Measurements from ENCODE around the gene EPHA2. TPM values are rescaled to one million over a fixed set of nuclear protein-coding genes. Genes with fewer than 3 reads are reported as not detected.

Gene EPHA2
- total RNA-seq, 1 experiment from 2014 or later = 91.6 TPM

DNA sequence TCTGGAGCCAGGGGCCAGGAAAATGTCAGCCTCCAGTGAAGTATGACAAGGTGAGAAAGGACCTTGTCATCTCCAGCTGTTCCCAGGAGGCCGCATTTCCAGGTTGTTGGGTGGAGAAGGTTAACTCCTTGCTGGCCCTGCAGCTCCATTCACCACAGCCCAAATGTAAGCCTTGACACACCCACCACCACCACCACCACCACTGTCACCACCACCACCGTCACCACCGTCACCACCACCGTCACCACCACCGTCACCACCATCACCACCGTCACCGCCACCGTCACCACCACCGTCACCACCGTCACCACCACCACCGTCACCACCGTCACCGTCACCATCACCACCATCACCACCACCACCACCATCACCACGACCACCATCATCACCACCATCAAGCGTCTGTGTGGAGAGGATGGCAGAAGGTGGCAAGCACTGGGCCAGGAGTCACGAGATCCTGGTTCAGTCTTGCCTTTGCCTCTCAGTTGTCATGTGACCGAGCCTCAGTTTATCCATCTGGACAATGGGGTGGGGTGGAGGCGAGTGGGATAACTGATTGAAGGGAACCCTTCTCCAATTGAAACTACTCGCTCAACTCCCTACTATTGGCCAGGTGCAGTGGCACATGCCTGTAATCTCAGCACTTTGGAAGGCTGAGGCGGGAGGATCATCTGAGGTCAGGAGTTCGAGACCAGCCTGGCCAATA is 61.3 kb downstream of the EPHA2 start:
- H3K27ac ChIP-seq (ENCODE audit: low read depth, low read length, poor library complexity, severe bottlenecking) = no peak overlapping the region
- H3K4me3 ChIP-seq (ENCODE audit: low read depth, low read length, poor library complexity, severe bottlenecking) = no peak overlapping the region
- no TSS peak for BruUV-seq (replicated peaks)
- no peaks in the 10 kb centered on the region for H3K36me3 ChIP-seq (ENCODE audit: insufficient read depth, low read length, poor library complexity, severe bottlenecking)
- H3K27me3 ChIP-seq (replicated peaks; ENCODE audit: insufficient read depth, low read depth, low read length, poor library complexity) = no peaks in the 10 kb centered on the region
- H3K4me1 ChIP-seq (ENCODE audit: insufficient read depth, low read length, poor library complexity, severe bottlenecking) = no peaks in the 10 kb centered on the region
- POLR2A ChIA-PET (ENCODE audit: low non-redundant PET) = interaction anchor here (0.6 kb wide), 2 partner anchors 11 to 261 kb away, joined by 5 read pairs; no protein-coding TSS in a partner anchor
- TF ChIP-seq, protein P1, sequence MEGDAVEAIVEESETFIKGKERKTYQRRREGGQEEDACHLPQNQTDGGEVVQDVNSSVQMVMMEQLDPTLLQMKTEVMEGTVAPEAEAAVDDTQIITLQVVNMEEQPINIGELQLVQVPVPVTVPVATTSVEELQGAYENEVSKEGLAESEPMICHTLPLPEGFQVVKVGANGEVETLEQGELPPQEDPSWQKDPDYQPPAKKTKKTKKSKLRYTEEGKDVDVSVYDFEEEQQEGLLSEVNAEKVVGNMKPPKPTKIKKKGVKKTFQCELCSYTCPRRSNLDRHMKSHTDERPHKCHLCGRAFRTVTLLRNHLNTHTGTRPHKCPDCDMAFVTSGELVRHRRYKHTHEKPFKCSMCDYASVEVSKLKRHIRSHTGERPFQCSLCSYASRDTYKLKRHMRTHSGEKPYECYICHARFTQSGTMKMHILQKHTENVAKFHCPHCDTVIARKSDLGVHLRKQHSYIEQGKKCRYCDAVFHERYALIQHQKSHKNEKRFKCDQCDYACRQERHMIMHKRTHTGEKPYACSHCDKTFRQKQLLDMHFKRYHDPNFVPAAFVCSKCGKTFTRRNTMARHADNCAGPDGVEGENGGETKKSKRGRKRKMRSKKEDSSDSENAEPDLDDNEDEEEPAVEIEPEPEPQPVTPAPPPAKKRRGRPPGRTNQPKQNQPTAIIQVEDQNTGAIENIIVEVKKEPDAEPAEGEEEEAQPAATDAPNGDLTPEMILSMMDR (conservative IDR thresholded peaks at IDR 0.05; ENCODE audit: low read depth, low read length) = no peak
- no peak for TF ChIP-seq EZH2 (IDR thresholded peaks at IDR 0.05; ENCODE audit: borderline replicate concordance, low read depth, low read length, poor library complexity, severe bottlenecking)
- CTCF ChIA-PET = interaction anchor here (0.7 kb wide), 1 partner anchor 11 kb away, joined by 5 read pairs; no protein-coding TSS in a partner anchor
- no peaks in the 10 kb centered on the region for H3K9me3 ChIP-seq (ENCODE audit: low read depth, low read length, poor library complexity, severe bottlenecking)
- intact Hi-C loops (cut with micrococcal nuclease; ENCODE audit: unreplicated experiment) = no loop called here
- DNase-seq (ENCODE audit: low spot score) = no peak

DNA sequence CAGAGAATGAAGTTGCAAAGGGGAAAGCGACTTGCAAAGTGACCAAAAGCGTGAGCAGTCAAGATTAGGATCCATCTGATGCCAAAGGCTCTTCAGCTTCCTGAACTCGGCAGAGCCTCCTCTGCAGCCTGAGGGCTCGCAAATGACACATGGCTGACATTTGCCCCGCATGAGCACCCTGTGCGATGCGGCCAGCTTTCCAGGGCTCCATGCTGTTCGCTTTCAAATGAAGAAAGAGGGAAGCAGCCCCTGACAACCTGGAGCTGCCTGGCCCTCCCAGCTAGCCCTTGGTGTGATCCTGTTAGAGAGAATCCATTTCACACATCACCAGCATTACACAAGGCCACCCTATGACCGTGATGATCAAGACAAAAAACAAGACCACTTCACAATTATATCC is 62.3 kb downstream of the EPHA2 start:
- POLR2A ChIA-PET (ENCODE audit: low non-redundant PET) = interaction anchor here (0.6 kb wide), 1 partner anchor 12 kb away, joined by 5 read pairs; no protein-coding TSS in a partner anchor
- no peaks in the 10 kb centered on the region for H3K27me3 ChIP-seq (replicated peaks; ENCODE audit: insufficient read depth, low read depth, low read length, poor library complexity)

DNA sequence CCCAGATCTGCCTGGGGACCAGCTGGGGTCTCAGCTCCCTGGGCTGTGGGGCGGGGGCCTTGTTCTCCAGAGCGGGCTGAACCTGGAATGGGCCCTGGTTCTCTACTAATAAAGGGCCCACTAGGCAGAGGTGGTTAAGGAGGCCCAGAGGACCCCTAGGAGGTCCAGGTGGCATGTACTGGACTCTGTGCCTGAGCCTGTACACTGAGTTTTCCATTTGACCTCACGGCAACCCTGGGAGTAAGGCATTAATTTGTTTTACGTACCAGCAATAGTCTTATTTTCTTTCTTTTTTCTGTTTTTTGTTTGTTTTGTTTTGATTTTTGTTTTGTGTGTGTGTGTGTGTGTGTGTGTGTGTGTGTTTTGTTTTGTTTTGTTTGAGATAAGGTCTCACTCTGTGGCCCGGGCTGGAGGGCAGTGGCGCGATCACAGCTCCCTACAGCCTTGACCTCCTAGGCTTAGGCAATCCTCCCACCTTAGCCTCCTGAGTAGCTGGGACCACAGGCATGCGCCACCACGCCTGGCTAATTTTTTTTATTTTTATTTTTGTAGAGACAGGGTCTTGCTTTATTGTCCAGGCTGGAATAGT is 62.9 kb downstream of the EPHA2 start:
- ChIA-PET POLR2A (ENCODE audit: low non-redundant PET) (no interaction called here), CTCF (no interaction called here)
- intact Hi-C loops (cut with micrococcal nuclease; ENCODE audit: unreplicated experiment) = no loop called here
- no peak for DNase-seq (ENCODE audit: low spot score)
- no peak overlapping the region for H3K4me3 ChIP-seq (ENCODE audit: low read depth, low read length, poor library complexity, severe bottlenecking)
- no peak overlapping the region for H3K27ac ChIP-seq (ENCODE audit: low read depth, low read length, poor library complexity, severe bottlenecking)
- TF ChIP-seq, protein P1 (conservative IDR thresholded peaks at IDR 0.05; ENCODE audit: low read depth, low read length) = no peak
- no peak for TF ChIP-seq EZH2 (IDR thresholded peaks at IDR 0.05; ENCODE audit: borderline replicate concordance, low read depth, low read length, poor library complexity, severe bottlenecking)
- no TSS peak for BruUV-seq (replicated peaks)
- H3K27me3 ChIP-seq (replicated peaks; ENCODE audit: insufficient read depth, low read depth, low read length, poor library complexity) = no peaks in the 10 kb centered on the region
- peaks cover 9% of the 10 kb centered on the region for H3K4me1 ChIP-seq (ENCODE audit: insufficient read depth, low read length, poor library complexity, severe bottlenecking)
- no peaks in the 10 kb centered on the region for H3K36me3 ChIP-seq (ENCODE audit: insufficient read depth, low read length, poor library complexity, severe bottlenecking)
- no peaks in the 10 kb centered on the region for H3K9me3 ChIP-seq (ENCODE audit: low read depth, low read length, poor library complexity, severe bottlenecking)

More for the DNA sequence above, 62.3 kb downstream of the EPHA2 start:
- H3K4me3 ChIP-seq (ENCODE audit: low read depth, low read length, poor library complexity, severe bottlenecking) = no peak overlapping the region
- no TSS peak for BruUV-seq (replicated peaks)
- no peaks in the 10 kb centered on the region for H3K36me3 ChIP-seq (ENCODE audit: insufficient read depth, low read length, poor library complexity, severe bottlenecking)
- no peaks in the 10 kb centered on the region for H3K9me3 ChIP-seq (ENCODE audit: low read depth, low read length, poor library complexity, severe bottlenecking)
- H3K4me1 ChIP-seq (ENCODE audit: insufficient read depth, low read length, poor library complexity, severe bottlenecking) = peaks cover 9% of the 10 kb centered on the region
- TF ChIP-seq, protein P1 (conservative IDR thresholded peaks at IDR 0.05; ENCODE audit: low read depth, low read length) = no peak
- TF ChIP-seq EZH2 (IDR thresholded peaks at IDR 0.05; ENCODE audit: borderline replicate concordance, low read depth, low read length, poor library complexity, severe bottlenecking) = no peak
- no peak for DNase-seq (ENCODE audit: low spot score)
- CTCF ChIA-PET = interaction anchor here (0.5 to 0.7 kb wide), 2 partner anchors 10 to 61 kb away, joined by 5 to 10 read pairs; no protein-coding TSS in a partner anchor
- intact Hi-C loops (cut with micrococcal nuclease; ENCODE audit: unreplicated experiment) = no loop called here
- H3K27ac ChIP-seq (ENCODE audit: low read depth, low read length, poor library complexity, severe bottlenecking) = no peak overlapping the region
